Neural cell (in vitro differentiated cells): Measurements from ENCODE around the gene ARL8A. TPM values are rescaled to one million over a fixed set of nuclear protein-coding genes. Genes with fewer than 3 reads are reported as not detected.

ENCODE experiments used
- H2AFZ ChIP-seq: fragments of 200-600, 300-800 bp; sonication (generic), shearing (Covaris generic); 2 replicates; pipeline ENCODE4 v1.6.0; 2014; ENCODE audit warnings: low read depth, mild to moderate bottlenecking, antibody characterized with exemption, low read length, moderate library complexity
- H3F3A ChIP-seq: fragments of 200-600 bp; shearing (Covaris generic); 2 replicates; pipeline ENCODE4 v1.6.1; 2016; ENCODE audit warnings: mild to moderate bottlenecking, moderate library complexity, mixed read lengths, antibody characterized with exemption, low read length; ENCODE audit not compliant: insufficient read depth, poor library complexity, severe bottlenecking
- H3K27ac ChIP-seq: fragments of 200-600, 300-800 bp; sonication (generic), shearing (Covaris generic); 2 replicates; pipeline ENCODE4 v1.5.1; 2014; ENCODE audit warnings: mild to moderate bottlenecking, low read length, moderate library complexity
- H3K27me3 ChIP-seq: fragments of 300-800, 200-600 bp; sonication (generic), shearing (Covaris generic); 2 replicates; pipeline ENCODE4 v1.6.0; 2014; ENCODE audit warnings: mild to moderate bottlenecking, low read depth, low read length, moderate library complexity; ENCODE audit not compliant: insufficient read depth
- H3K36me3 ChIP-seq: fragments of 300-800, 200-600 bp; sonication (generic), shearing (Covaris generic); 2 replicates; pipeline ENCODE4 v1.5.1; 2014; ENCODE audit warnings: mild to moderate bottlenecking, antibody characterized with exemption, low read length, moderate library complexity; ENCODE audit not compliant: insufficient read depth
- H3K4me2 ChIP-seq: fragments of 300-800, 200-600 bp; sonication (generic), shearing (Covaris generic); 2 replicates; pipeline ENCODE4 v1.6.0; 2014; ENCODE audit warnings: mild to moderate bottlenecking, low read length
- H3K4me3 ChIP-seq: fragments of 300-800, 200-600 bp; sonication (generic), shearing (Covaris generic); 2 replicates; pipeline ENCODE4 v1.5.1; 2014; ENCODE audit warnings: mild to moderate bottlenecking, low read length, moderate library complexity
- H3K79me2 ChIP-seq: fragments of 200-600 bp; shearing (Covaris generic); replicated peaks from 2 replicates; pipeline ENCODE4 v1.6.0; 2014; ENCODE audit warnings: mild to moderate bottlenecking, low read length, moderate library complexity; ENCODE audit not compliant: insufficient read depth
- H3K9ac ChIP-seq: fragments of 300-800, 200-600 bp; sonication (generic), shearing (Covaris generic); 2 replicates; pipeline ENCODE4 v1.6.1; 2016; ENCODE audit warnings: mild to moderate bottlenecking, low read length, mixed read lengths
- H3K9me2 ChIP-seq: fragments of 200-600 bp; shearing (Covaris generic); 2 replicates; pipeline ENCODE4 v1.6.1; 2016; ENCODE audit warnings: mild to moderate bottlenecking, low read length, mixed read lengths; ENCODE audit not compliant: insufficient read depth
- H3K9me3 ChIP-seq: fragments of 200-600, 300-800 bp; sonication (generic), shearing (Covaris generic); 2 replicates; pipeline ENCODE4 v1.6.1; 2016; ENCODE audit warnings: mild to moderate bottlenecking, mixed run types, low read length, moderate library complexity, mixed read lengths
- H4K20me1 ChIP-seq: fragments of 200-600 bp; shearing (Covaris generic); 2 replicates; pipeline ENCODE4 v1.6.1; 2016; ENCODE audit warnings: mild to moderate bottlenecking, mixed run types; ENCODE audit not compliant: insufficient read depth
- CTCF ChIP-seq: fragments of 450-650 bp; IDR thresholded peaks from 2 replicates; pipeline ENCODE4 v1.5.1; 2014; ENCODE audit warnings: antibody characterized with exemption, mild to moderate bottlenecking, moderate library complexity; ENCODE audit not compliant: poor library complexity, severe bottlenecking
- EP300 ChIP-seq: fragments of 450-650 bp; conservative IDR thresholded peaks from 2 replicates; pipeline ENCODE4 v1.6.1; 2014; ENCODE audit warnings: antibody characterized with exemption, mild to moderate bottlenecking, moderate library complexity; ENCODE audit not compliant: poor library complexity, severe bottlenecking
- EZH2 ChIP-seq: fragments of 200-600, 300-800 bp; shearing (Covaris generic), sonication (generic); IDR thresholded peaks from 2 replicates; pipeline ENCODE4 v1.6.1; 2014; ENCODE audit warnings: antibody characterized with exemption, low read length, borderline replicate concordance, mild to moderate bottlenecking; ENCODE audit not compliant: insufficient read depth, poor library complexity, severe bottlenecking
- MXI1 ChIP-seq: fragments of 450-650 bp; conservative IDR thresholded peaks from 2 replicates; pipeline ENCODE4 v1.6.1; 2014; ENCODE audit warnings: antibody characterized with exemption, mild to moderate bottlenecking; ENCODE audit not compliant: poor library complexity, severe bottlenecking
- POLR2AphosphoS5 ChIP-seq: IDR thresholded peaks from 2 replicates; pipeline ENCODE4 v1.6.1; 2012
- RAD21 ChIP-seq: fragments of 450-650 bp; conservative IDR thresholded peaks from 2 replicates; pipeline ENCODE4 v1.6.1; 2014; ENCODE audit warnings: antibody characterized with exemption, mild to moderate bottlenecking, moderate library complexity
- REST ChIP-seq: IDR thresholded peaks from 2 replicates; pipeline ENCODE4 v1.6.1; 2012; ENCODE audit warnings: borderline replicate concordance
- SMC3 ChIP-seq: fragments of 450-650 bp; conservative IDR thresholded peaks from 2 replicates; pipeline ENCODE4 v1.6.1; 2014; ENCODE audit warnings: antibody characterized with exemption, mild to moderate bottlenecking, moderate library complexity; ENCODE audit not compliant: poor library complexity
- TAF1 ChIP-seq: IDR thresholded peaks from 2 replicates; pipeline ENCODE4 v1.6.1; 2012; ENCODE audit warnings: low read depth
- polyA plus RNA-seq: library from polyadenylated mRNA; depleted of rRNA; stranded (reverse); fragments of >200 nt; gene quantifications from 2 replicates; pipeline ENCODE4 v1.2.3, GENCODE V29; 2014

The ARL8A gene
- polyA plus RNA-seq, 1 donor from 2014 or later, result 89.4 TPM

- Histone ChIP-seq H3K27ac (no peak overlapping the region), H3K4me2 (no peak overlapping the region), H3K9me3 (no peaks in the 10 kb centered on the region), H2AFZ (no peak overlapping the region), H3K4me3 (no peak overlapping the region), H3K79me2 (no peaks in the 10 kb centered on the region), H3K9me2 (no peaks in the 10 kb centered on the region), H3F3A (no peaks in the 10 kb centered on the region), H3K36me3 (no peaks in the 10 kb centered on the region), H4K20me1 (no peaks in the 10 kb centered on the region), H3K9ac (no peak overlapping the region), H3K27me3 (no peaks in the 10 kb centered on the region)
- TF ChIP-seq EP300 (no peak), EZH2 (no peak), POLR2AphosphoS5 (no peak), MXI1 (no peak), SMC3 (no peak), REST (no peak), TAF1 (no peak), RAD21 (no peak)
Measured at GRCh38 chr1:202187041-202187671, 42.6 kb upstream of the ARL8A start.

- Histone ChIP-seq H3K27me3 (no peaks in the 10 kb centered on the region), H2AFZ (no peak overlapping the region), H3K4me3 (no peak overlapping the region), H3K9ac (no peak overlapping the region), H3K79me2 (no peaks in the 10 kb centered on the region), H4K20me1 (no peaks in the 10 kb centered on the region), H3K27ac (no peak overlapping the region), H3K9me3 (no peaks in the 10 kb centered on the region), H3K4me2 (no peak overlapping the region), H3F3A (no peaks in the 10 kb centered on the region), H3K9me2 (no peaks in the 10 kb centered on the region), H3K36me3 (no peaks in the 10 kb centered on the region)
- TF ChIP-seq RAD21 (no peak), CTCF (no peak), TAF1 (no peak), POLR2AphosphoS5 (no peak), MXI1 (no peak), EZH2 (no peak), SMC3 (no peak), REST (no peak), EP300 (no peak)
Measured at GRCh38 chr1:202186327-202186726, 41.8 kb upstream of the ARL8A start.
